GM19035 (cell line): ENCODE results near the gene CTSW.

ENCODE experiments used
- ATAC-seq: cut with Tn5 transposase; IDR thresholded peaks from one replicate; pipeline ENCODE4 v1.9.1; 2021; ENCODE audit not compliant: unreplicated experiment

CTSW gene

DNA sequence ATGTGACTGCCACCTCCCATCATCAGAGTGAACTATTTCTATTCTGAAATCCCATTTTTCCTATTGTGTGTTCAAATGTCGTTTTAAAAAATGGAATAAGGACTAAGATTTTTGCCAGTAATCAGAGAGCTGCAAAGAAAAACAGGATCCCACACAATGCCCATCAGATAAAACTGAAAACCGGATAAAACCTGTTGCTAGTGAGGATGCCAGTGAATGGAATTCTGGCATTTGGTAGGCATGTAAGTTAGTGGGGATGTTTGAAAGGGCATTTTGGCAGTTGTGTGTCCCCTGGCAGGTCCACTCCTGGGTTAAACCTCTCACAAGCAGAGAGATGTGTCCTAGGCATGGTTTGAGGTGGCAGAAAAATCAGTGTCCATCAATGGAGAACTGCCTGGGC lies 45.8 kb downstream of the CTSW start:
- no peak for ATAC-seq

DNA sequence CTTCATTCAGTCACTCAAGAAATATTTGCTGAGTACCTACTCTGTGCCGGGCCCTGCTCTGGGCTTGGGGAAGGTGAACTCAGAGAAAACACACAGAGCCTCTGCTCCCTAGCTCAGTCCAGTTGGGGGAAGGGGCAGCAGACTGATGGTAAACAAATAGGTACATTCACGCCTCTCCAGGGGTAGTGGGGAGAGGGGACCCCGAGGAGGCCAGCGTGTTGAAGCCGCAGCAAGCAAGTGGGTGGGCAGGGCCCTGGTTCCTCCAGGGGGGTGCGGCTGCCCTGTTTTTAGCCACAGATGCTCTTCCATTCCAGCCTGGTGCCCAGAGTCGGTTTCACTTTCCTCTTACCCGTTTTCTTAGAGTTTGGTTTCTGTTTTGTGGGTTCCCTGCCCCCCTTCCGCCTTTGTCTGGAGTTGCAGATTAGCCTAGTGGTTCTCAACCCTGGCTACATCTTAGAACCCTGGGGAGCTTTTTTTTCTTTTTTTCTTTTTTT lies 48.3 kb downstream of the CTSW start:
- no peak for ATAC-seq

DNA sequence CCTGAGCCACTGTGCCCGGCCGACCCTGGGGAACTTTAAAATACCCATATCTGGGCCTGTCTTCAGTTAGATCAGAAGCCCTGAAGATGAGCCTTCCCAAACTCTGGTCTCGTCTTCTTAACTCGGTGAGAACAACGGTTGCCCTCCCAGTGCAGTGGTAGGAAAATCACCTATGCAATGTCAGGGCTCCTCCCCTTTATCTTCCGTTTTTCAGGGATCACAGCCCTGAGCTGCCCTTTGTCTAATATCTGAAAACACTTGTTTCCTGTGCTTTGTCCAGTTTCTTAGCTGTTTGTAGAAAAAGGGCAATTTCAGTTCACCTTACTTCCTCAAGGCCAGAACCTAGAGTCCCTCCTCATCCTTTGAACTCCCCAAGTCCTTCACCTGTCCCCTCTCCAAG lies 49.0 kb downstream of the CTSW start:
- ATAC-seq: no peak

DNA sequence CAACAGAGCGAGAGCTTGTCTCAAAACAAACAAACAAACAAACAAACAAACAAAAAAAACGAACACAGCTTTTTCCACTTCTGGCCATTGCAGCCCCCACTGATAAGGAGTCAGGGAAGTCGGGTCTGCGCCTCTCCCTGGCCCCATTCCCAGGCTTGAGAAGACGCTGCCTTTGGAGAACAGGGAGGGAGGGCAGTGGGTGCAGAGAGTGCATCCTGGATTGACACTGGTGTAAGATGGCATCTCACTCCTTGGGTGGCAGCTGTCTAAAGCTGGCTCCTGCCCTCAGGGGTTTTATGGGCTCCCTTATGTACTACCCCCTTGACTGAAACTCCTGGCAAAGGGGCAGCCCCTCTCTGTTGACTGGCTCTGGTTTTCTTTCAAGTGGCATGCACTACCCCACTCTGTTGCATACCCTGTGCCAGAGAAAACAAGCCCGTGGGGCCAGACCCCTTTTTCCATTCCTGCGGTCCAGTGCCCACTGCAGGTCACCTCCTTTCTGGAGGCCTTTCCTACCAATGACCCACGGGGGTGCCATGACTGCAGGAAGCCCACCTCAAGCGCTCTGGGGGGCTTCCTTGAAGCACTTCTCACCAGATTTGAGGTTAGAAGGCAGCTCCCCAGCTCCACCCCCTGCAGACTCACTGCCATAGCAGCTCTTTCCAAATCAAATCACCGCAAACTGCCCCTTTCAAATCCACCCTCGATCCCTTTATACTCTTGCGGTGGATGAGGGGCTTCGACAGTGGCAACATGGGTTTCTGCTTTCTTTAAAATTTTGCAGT lies 52.3 kb downstream of the CTSW start:
- no peak for ATAC-seq

DNA sequence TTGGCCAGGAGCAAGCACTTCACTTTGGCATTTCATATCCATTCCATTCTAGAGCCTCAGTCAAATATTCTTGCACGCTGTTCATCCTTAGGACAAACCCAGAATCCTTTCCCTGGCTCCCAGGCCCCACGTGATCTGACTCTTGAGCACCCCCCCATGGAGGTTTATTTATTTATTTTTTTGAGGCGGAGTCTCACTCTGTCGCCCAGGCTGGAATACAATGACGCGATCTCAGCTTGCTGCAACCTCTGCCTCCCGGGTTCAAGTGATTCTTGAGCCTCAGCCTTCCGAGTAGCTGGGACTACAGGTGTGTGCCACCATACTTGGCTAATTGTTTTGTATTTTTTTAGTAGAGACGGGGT lies 52.9 kb downstream of the CTSW start:
- no peak for ATAC-seq
